ENCODE measurements around the gene TMEM131. TPM values are rescaled to one million over a fixed set of nuclear protein-coding genes. Genes with fewer than 3 reads are reported as not detected.

The TMEM131 gene
- total and polyA plus RNA-seq, 2 of the 8 experiments (the other 6 are each of a cell fraction or from before 2014, with no cell fraction given): 9.7 to 22.9 TPM

GRCh38 chr2:97720746-97721145, 275.0 kb downstream of the TMEM131 start:
- H3K27me3 ChIP-seq (replicated peaks in 1 of 4; ENCODE audit: control insufficient read depth in 3 of 4, extremely low read depth in 1 of 4, insufficient read depth in 3 of 4, low read length in 3 of 4): no peaks in the 10 kb centered on the region
- H2AFZ ChIP-seq (ENCODE audit: low read length): no peak overlapping the region
- CTCF ChIA-PET (ENCODE audit: partially characterized antibody): interaction anchor here (0.8 to 1.3 kb wide), 5 partner anchors 11 to 30 kb away, joined by 3 to 7 read pairs (median 3); no protein-coding TSS in a partner anchor
- no peak overlapping the region for H3K14ac ChIP-seq (ENCODE audit: insufficient read length)
- no peak overlapping the region; the same call in 1 of the 2 replicates for H2BK5ac ChIP-seq (ENCODE audit: low read depth, low read length)
- no peaks in the 10 kb centered on the region for H3K9me3 ChIP-seq (ENCODE audit: insufficient read depth in 2 of 2, low read depth in 1 of 2, low read length in 1 of 2)
- H3K4me1 ChIP-seq (replicated peaks in 1 of 4; ENCODE audit: control insufficient read depth in 3 of 4, insufficient read depth in 4 of 4, low read length in 3 of 4): peaks cover 2 to 13% (median 3%) of the 10 kb centered on the region in 4 experiments; a peak in 5 of 7 replicates
- POLR2A ChIA-PET (ENCODE audit: partially characterized antibody): no interaction called here
- WGBS, 2 experiments (ENCODE audit: extremely low coverage in 1 of 2, insufficient coverage in 1 of 2, insufficient read length in 1 of 2, insufficient replicate concordance in 2 of 2, low coverage in 1 of 2, low lambda C conversion rate in 2 of 2, missing lambda C conversion rate in 1 of 2): 46% methylated on average over 2 of the region's 2 CpGs; no CpG with 5 or more reads in 1 of the 2 experiments
- no peaks in the 10 kb centered on the region for H3K36me3 ChIP-seq (ENCODE audit: control insufficient read depth in 2 of 4, insufficient read depth in 4 of 4, low read length in 3 of 4)
- H2AK5ac ChIP-seq (ENCODE audit: low read depth, low read length): no peak overlapping the region
- no peak overlapping the region for H3K23ac ChIP-seq (ENCODE audit: insufficient read length)
- no peaks in the 10 kb centered on the region for H3K23me2 ChIP-seq (ENCODE audit: low read depth, low read length)
- peak overlapping the region; percentile 60; the same call in 1 of the 2 replicates for H2BK12ac ChIP-seq (ENCODE audit: low read depth, low read length)
- H2BK15ac ChIP-seq (ENCODE audit: low read length): 0 out of 2 replicates have a peak overlapping the region, but pooled peaks have one; percentile 16
- H4K91ac ChIP-seq (replicated peaks; ENCODE audit: insufficient read length, low read length): no peak overlapping the region
- TF ChIP-seq FOSL1 (IDR thresholded peaks at IDR 0.05; ENCODE audit: insufficient read depth, low read depth, low read length) (no peak), POU5F1 (IDR thresholded peaks at IDR 0.05; ENCODE audit: low read depth, low read length) (0 out of 2 replicates have a peak, but pooled peaks have one; percentile 22), NANOG (IDR thresholded peaks at IDR 0.05; ENCODE audit: insufficient read depth, low read depth, low read length, poor library complexity, severe bottlenecking) (no peak), CHD1 (IDR thresholded peaks at IDR 0.05; ENCODE audit: low read depth, low read length) (no peak)
- peak overlapping the region in 2 of 4 experiments; percentile 0 to 3; a peak in 1 of 8 replicates for H3K4me3 ChIP-seq (ENCODE audit: extremely low read depth in 1 of 4, insufficient read depth in 2 of 4, low read depth in 3 of 4, low read length in 4 of 4)
- H3K56ac ChIP-seq (replicated peaks; ENCODE audit: insufficient read length, low read depth, low read length): no peak overlapping the region
- peak overlapping the region; percentile 78 for H3K18ac ChIP-seq (ENCODE audit: extremely low read depth, low read length)
- no peaks in the 10 kb centered on the region for H3K79me2 ChIP-seq (ENCODE audit: control insufficient read depth in 1 of 2, insufficient read depth in 2 of 2, low read length in 2 of 2)
- no peak overlapping the region for H4K5ac ChIP-seq (ENCODE audit: insufficient read length, low read depth, low read length)
- no peak overlapping the region for H3K9ac ChIP-seq (replicated peaks in 1 of 4; ENCODE audit: extremely low read depth in 1 of 4, low read depth in 3 of 4, low read length in 3 of 4)
- H3K4ac ChIP-seq (replicated peaks; ENCODE audit: insufficient read length, low read depth, low read length): no peak overlapping the region
- H4K8ac ChIP-seq (ENCODE audit: extremely low read depth, insufficient read depth, low read length): no peak overlapping the region
- 0 out of 2 replicates have a peak overlapping the region, but pooled peaks have one; percentile 48 for H2BK20ac ChIP-seq (ENCODE audit: low read length)
- H3K27ac ChIP-seq (ENCODE audit: low read depth, low read length): no peak overlapping the region
- H2BK120ac ChIP-seq (replicated peaks; ENCODE audit: low read depth, low read length): no peak overlapping the region
- H4K20me1 ChIP-seq (replicated peaks in 1 of 2; ENCODE audit: control insufficient read depth in 1 of 2, insufficient read depth in 2 of 2, low read length in 2 of 2): no peaks in the 10 kb centered on the region
- H3K79me1 ChIP-seq (ENCODE audit: low read depth, low read length): no peaks in the 10 kb centered on the region
- DNase-seq (ENCODE audit: low read depth in 1 of 2, low spot score in 2 of 2) (no peak), FAIRE-seq (no peak)
- peak overlapping the region; percentile 29 to 31; a peak in 3 of 4 replicates for H3K4me2 ChIP-seq (ENCODE audit: insufficient read depth in 1 of 2, low read depth in 2 of 2, low read length in 2 of 2)

All from H1 (cell line).